Measurements from ENCODE around the gene BAIAP2.

GRCh38 chr17:81008140-81008539, 26.8 kb upstream of the BAIAP2 start:
- TF ChIP-seq ZFP3 (CRISPR knock-in tag; IDR thresholded peaks at IDR 0.05) (no peak), ISL1 (CRISPR knock-in tag; IDR thresholded peaks at IDR 0.05) (no peak)
